ENCODE measurements around the gene DIS3L2.
"Not testable (repeated sequence)": the region's sequence is repeated elsewhere in the genome, so short reads cannot be mapped to it uniquely, and the experiment has no call there.

DIS3L2 gene

DNA sequence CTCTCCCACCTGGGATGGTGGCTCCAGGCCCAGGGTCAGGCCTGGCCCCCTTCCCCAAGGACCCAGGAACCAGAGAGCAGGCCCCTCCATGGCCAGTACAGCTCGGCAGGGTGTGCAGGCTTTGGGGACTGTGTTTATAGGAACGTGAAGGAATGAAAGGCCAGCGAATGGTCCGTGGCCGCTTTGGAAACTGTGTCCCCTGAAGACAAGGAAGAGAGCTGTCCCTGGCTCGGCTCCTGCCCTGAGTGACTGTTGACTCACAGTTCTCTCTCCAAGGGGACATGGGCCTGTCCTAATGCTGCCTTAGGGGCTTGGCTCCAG lies 373.3 kb downstream of the DIS3L2 start:
- not testable (repeated sequence) for DNase-seq (ENCODE audit: low spot score)

DNA sequence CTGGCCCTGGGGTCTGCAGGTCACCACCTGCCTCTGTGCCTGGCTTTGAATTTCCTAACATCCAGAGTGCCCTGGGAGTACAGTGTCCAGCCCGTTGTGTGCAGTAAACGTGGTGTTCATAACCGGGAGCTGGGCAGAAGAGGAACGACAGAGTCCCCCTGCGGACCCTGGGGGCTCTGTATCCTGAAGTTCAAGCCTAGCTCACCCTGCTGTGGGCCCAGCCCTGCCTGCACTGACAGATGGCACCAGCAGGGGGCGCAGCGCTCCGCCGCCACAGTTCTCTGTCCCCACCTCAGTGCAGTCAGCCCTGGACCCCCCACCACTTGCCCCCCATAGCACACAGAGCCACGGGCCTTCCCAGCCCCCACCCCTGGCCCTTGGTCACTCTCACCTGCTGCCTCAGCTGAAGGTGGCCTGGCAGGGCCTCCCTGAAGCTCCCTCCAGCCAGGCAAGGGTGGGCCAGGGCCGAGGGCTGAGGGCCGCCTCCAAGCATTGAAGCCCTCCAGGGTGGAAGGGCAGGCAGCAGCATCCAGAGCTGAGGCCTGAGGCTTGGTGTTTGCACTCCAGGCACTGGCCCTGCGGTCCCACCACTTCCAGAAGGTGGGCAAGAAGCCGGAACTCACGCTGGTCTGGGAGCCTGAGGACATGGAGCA lies 373.8 kb downstream of the DIS3L2 start:
- not testable (repeated sequence) for DNase-seq (ENCODE audit: low spot score)

DNA sequence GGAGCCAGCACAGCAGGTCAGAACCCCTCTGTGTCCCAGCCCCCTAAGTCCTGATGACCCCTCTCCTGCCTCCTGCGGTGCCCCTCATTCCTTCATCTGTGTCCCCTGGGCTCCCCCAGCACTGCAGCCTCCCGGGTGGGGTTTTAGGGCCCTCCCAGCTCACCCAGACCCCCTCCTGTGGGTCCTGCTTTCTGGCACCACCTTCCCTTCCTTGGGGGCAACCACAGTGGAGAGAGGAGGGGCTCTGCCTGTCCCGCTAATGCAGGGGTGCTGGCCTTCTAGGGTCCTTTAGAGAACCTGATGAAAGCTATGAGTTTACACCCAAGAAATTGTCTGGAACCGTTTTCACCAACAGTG lies 374.3 kb downstream of the DIS3L2 start:
- DNase-seq (ENCODE audit: low spot score) = no peak

DNA sequence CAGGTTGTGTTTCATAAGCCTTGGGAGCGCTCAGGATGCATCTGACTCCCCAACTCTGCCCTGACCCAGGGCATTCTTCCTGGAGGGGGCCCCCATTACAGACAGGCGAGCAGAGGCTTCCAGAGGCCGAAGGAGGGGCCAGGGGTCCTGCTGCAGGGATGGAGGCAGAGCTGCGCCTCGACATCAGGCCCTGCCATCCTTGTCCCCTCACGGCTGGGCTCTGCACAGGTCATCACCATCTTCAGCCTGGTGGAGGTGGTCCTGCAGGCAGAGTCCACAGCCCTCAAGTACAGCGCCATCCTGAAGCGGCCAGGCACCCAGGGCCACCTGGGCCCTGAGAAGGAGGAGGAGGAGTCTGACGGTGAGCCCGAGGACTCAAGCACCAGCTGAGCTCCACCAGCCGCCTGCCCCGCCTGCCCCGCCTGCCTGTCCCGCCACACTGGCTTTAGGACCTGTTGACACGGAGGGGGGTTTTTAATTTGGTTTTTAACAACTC lies 374.8 kb downstream of the DIS3L2 start:
- no peak for DNase-seq (ENCODE audit: low spot score)

DNA sequence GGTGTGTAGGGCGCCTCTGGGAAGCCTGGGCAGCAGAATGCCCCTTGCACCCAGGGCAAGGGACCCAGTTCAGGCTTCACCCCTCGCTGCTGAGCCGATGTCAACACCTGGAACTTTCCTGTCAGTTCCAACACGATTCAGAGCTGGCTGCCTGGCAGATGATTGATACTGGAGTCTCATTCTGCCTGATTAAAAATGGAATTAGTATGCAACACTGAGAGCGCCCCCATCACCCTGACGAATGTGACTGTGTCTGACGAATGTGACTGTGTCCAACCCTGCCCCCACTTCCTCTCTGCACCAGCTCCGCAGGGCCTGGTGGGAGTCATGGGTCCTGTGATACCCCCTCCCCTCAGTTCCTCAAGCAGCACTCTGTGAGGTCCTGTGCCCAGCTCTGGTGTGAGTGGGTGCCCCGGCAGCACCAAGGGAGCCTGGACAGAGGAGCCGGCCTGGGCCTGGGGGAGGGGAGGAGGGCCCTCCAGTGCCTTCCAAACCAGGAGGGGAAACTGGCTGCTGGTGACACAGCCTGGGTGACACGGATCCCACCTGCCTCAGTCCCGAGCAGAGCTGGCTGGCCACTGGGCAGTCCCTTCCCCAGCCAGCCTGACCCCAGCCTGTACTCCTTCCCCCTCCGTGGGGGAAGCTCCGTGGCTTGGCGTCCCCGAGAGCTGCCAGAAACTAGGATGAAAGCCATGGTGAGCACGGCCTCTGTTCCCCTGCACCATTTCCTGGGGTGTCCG lies 375.6 kb downstream of the DIS3L2 start:
- DNase-seq (ENCODE audit: low spot score) = no peak

DNA sequence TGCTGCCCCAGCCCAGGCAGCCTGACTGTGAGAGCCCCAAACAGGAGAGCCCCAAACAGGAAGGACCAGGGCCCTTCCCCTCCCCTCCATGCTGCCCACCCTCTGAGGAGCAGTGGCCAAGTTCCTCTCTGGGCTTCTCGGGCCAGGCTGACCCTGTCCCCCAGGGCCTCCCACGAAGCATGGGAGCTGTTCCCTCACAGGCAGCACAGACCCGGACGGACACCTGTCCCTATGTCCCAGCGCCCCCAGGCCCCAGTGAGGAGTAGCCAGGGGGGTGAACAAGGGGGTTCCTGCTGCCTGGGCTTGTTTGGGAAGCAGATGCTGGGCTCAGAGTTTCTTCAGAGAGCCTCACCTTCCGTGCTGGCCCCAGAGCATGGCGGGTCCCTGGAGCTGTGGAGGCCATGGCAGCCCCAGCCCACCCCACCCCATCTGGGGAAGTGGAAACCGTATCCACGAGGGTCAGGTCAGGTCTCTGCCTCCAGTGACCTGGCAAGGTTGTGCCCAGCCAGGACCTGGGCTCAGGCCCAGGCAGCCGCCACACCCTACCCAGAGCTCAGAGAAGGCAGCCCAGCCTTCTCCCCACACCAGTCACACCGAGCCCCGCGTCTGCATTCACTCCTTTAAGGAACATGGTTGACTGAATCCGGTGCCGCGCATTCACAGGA lies 376.7 kb downstream of the DIS3L2 start:
- DNase-seq (ENCODE audit: low spot score) = not testable (repeated sequence)

DNA sequence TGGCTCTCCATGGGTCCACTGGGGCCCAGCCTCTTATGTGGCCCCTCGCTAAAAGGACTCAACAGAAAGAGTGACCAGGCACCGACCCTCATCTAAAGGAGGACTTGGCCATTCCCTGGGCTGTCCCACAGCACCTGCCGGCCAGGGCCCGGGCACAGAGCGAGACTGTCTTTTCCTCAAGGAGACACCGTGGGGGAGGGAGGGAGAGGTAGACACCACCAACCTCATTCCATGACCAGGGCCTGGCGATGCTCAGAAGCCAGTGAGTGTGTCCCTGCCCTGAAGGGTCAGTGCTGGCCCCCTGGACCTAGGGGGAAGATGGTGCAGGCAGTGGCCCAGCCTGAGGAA lies 377.2 kb downstream of the DIS3L2 start:
- no peak for DNase-seq (ENCODE audit: low spot score)

DNA sequence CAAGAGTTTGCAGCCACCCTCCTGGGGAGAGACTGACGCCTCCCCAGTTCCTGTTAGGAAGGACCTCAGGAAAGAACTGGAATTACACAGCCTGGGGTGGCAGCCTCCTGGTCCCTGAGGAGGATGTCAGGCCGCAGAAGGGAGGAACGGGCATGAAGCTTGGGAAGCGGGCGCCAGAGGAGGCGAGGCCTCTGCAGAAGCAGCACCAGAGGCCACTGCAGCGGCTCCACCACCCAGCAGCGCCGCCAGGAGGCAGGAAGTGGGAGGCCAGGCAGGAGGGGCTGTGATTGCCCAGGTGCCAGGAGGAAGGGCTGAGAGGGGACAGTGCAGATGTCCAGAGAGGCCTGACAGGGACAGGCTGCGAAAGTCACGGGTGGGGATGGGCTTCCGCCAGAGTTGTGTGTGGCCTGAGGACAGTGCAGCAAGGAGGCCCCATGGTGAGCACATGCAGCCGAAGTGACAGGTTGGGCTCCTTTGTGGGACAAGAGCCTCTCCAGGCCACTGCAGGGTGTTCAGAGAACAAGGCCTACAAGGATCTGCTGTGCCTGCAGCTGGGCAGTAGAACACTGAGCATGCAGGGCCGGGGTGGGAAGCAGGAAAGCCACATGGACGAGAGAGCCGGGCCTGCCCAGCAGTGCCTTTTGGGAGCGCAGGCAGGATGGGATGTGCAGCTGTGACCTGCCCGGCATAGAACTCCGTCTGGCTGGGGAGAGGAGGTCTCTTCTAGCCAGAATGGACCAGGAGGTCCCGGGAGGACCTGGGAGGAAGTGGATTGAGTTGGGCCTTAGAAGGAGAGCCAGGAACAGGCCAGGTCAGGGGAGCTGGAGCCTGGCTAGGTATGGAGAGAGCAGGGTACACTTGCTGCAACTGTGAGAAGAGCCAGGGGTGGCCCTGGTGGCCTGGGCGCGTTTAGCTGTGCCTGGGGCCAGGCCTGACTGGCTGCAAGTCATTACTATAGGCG lies 377.9 kb downstream of the DIS3L2 start:
- no peak for DNase-seq (ENCODE audit: low spot score)

DNA sequence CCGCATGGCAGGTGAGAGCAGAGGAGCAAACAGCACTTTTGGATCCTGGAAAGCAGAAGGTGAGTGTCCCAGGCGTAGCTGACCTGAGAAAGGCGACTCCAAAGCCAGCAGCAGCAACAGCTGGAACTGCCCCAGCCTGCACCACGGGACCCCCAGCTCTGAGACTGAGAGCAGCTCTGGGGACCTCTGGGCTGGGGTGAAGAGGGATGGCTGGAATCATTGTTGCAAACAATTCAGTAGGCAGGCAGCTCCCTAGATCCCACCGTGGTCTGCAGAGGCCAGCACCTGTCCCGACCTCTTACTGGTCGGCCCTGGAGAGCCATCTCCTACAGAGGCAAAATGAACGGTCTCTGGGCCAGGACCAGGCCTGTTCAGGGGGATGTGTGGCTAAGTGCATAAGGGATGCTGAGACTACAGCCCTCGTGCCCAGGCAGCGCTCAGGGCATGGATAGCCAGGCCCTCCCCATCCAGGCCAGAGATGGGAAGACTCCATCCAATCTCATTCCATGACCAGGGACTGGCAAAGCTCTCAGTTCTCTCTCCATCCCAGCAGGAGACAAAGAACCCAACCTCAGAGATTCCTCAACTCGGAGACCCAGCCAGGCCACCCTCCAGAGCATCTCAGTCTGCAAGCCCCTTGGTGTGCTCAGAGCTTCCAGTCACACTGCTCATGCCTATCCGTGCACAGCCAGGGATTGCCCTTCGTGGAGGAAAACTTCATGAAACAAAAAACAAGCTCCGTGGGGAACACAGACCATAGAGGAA lies 378.8 kb downstream of the DIS3L2 start:
- DNase-seq (ENCODE audit: low spot score) = no peak

DNA sequence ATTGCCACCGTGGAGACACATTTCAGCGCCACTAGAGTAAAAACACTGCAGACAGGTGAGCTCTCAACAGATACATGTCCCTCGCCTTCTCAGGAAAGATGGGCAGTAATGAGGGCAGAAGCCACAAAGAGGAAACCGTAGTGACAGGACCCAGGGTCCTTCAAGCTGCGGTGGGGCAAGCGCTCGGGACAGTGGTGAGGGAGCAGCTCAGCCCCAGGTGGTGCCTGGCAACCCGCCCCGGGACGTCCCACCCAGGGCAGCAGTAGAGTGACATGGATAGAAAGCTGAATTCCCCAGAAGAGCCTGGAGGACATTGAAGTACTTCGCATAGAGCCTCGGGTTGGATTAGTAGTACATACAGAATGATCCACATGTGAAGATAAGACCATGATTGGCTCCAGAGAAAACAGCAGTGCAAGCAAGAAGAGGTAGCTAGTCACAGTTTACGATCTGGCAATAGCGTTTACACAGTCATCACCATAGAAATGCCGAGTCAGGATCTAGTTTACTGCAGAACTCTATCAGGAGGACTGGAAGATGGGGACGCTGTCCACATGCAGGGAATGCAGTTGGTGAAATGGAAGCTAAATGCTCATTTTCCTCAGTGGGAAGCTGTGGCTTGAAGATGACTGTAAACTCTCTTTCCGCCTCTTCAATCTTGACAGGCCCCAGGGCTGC lies 379.7 kb downstream of the DIS3L2 start:
- DNase-seq (ENCODE audit: low spot score) = no peak

DNA sequence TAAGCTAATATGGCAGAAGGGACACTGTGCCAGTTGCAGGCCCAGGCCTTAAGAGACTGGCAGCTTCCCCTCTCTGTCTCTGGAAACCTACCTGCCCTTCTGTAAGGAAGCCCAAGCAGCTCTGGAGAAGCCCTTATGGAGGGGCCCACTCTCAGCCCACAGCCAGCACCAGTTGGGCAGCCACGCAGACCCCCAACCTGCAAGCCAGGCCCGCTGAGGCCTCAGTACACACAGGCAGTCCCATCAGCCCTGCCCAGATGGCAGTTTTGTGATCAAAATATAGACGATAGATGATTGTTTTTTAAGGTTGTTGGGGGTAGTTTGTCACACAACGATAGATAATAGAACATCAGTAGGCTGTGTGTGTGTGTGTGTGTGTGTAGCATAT lies 380.2 kb downstream of the DIS3L2 start:
- DNase-seq (ENCODE audit: low spot score) = no peak

DNA sequence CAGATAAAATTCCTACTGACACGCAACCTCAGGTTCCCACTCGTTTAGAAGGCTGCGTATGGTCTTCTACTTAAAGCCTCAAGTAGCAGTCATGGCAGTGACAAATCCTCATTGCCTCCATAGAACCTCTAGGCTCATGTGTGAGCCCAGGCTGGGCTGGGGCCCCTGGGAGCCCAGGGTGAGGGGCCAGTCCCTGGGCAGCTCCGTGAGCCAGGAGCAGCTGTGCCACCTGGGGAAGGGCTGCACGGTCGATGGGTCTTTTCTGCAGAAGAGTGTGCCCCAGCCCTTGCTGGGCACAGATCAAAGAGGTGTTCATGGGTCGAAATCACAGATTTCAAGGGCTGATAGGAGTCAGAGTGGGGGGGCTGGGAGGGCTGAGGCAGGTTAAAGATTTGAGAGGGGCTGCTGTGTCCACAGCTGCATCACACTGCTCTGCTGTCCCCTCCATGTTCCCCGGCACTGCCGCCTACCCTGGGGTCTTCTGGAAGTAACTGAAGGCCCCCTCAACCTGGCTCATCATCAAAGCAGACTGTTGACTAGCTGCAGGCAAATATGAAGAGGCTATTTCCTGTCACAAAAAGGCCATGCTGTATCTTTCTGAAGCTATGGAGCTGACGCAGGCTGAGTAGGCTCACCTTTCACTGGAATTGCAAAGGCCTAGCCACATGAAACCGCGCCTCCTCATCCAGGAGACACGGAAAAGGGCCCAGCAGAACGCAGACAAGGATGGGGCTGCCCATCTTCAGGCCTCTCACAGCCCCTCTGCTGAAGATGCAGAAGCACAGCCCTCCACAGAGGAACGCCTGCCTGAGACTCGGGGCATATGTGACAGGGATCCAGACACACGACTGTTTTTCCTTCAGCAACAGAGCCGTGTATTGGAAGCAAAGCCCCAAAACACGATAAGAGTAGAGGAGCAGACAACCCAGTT lies 381.4 kb downstream of the DIS3L2 start:
- DNase-seq (ENCODE audit: low spot score) = no peak

DNA sequence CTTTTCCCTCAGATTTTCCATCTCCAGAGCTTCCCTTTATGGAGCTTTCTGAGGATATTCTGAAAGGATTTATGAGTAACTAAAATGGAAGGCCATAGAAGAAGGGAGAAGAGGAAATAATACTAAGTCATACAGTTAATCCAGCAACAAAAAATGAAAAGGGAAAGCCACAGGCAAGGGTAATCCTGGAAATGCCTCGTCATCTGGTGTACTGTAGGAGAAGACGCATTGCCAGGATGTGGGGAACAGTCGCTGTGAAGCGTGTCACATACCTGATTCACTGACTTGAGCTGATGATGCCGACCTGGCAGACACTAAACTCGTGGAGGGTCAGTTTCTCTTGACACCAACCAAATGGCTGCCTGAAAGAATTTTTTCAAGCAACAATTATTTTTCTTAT lies 382.3 kb downstream of the DIS3L2 start:
- DNase-seq (ENCODE audit: low spot score) = no peak

DNA sequence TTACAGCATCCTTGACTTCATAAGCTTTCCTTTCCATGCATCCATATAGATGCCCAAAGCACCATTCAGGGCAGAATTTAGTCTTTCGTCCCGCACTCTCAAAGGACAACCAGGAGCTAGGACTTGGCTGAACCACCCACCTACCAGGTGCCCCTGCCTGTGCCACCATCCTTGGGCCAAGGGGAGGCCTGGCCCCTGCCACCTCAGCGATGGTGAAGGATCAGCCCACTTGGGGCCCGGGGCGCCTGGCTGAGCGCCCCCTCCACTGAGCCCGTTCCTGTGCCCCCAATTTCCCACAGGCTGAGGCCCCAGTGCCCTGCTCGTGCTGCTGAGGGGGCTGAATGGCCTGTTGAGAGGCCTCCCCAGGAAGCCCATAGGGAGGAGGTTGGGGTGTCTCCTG lies 383.7 kb downstream of the DIS3L2 start:
- no peak for DNase-seq (ENCODE audit: low spot score)

DNA sequence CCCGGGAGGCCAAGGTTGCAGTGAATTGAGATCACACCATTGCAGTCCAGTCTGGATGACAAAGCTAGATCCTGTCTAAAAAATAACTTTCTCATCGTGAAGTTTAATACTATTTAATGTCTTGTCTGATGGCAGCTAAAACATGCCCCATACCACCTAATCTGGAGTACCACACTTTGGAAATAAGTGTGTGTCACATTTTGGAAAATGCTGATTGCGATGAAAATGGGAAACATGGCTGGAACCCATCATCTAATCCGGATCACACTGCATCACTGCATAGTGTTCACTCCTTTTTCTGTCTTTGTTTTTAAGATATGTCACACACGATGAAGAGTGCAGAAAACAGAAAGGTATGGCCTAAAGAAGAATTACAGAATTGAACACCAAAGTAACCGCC lies 385.9 kb downstream of the DIS3L2 start:
- no peak for DNase-seq (ENCODE audit: low spot score)

DNA sequence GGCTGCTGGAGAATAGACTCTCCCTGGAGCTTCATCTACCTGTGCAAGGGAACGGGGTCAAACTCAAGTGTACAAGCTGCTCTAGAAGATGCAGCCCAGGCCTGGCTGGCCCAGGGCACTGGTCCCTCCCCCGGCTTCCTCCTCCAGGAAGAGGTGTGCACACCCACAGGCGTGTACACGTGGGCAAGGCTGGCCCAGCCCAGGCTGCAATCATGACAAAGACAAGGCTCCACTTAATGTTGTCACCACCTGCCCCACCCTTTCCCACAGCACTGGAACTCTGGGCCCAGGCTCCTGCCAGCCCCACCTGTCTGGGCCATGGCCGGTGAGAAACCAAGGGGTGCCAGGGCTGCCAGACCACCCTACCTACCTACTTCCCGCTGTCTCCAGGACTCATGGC lies 387.4 kb downstream of the DIS3L2 start:
- no peak for DNase-seq (ENCODE audit: low spot score)

DNA sequence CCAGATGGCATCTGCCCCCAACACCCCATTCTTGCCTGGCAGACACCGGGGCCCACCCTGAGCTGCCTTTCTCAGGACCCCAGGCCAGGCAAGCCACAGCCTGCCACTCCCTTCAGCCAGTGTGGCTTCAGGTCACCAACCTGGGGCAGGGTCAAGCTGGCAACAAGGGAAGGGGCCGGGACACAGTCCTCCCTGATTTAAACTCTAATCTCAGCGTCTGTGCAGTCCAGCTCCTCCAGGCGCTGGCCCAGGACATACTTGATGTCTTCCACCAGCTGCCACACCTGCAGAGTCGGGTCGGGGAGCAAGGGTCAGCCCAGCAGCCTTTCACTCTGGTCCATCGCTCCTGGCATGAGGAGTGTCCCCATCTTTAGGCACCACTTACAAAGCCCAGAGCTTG lies 388.0 kb downstream of the DIS3L2 start:
- DNase-seq (ENCODE audit: low spot score) = no peak

DNA sequence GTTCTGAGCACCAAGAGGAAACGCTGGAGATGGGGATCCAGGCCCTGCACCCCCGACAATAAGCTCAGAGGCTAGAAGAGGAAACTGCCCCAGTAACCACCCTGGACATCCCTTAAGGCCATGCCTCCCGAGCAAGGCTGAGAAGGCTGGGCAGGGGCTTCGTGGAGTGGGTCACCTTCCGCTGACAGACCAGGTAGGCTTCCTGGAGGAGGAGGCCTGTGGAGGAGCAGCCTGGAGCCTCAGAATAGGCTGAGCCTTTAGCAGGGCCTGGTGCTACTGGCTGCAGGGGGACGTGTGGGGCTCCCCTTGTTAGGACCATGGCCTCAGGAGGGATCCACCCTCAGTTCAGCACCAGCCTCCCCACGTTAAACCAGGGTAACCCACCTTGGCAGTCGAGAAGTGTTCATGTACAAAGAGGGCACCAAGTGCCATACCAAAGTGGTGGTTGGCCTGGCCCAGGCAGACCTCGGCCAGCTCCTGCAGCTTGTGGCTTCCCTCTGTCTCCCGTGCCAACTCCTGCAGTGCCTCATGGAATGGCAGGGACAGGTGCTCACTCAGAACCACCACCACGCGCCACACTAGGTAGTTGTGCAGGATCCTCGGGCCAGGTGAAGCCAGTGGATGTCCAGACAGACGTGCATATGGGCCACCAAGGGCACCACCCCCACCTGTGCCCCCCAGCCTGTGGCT lies 388.6 kb downstream of the DIS3L2 start:
- DNase-seq (ENCODE audit: low spot score) = no peak
